SKM-1 (cell line): ENCODE measurements around the gene POLQ.
"Not testable (repeated sequence)": the region's sequence is repeated elsewhere in the genome, so short reads cannot be mapped to it uniquely, and the experiment has no call there.

Source experiments
- DNase-seq: peaks from one replicate; lab custom pipeline; 2025; ENCODE audit not compliant: unreplicated experiment; lab: John Stamatoyannopoulos, UW

The POLQ gene

DNA sequence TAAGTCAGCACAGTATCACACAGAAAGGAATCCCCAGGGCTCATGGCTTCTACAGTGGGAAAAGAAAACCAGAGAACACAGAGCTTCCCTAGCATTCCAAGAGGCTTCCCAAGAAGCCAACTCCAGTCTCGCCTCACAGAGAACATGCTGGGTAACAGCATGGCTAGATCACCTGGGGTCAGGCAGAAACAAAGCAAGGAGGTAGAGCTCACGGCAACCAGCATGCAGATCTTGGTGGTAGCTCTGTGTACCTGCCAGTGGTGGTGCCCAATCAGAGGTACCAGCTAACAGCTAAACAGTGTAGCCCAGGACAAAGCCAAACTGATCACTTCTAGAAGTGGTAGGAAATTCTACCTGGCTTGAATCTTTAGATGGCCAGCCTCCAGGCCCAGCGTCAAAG lies 31.3 kb downstream of the POLQ start:
- no peak for DNase-seq

DNA sequence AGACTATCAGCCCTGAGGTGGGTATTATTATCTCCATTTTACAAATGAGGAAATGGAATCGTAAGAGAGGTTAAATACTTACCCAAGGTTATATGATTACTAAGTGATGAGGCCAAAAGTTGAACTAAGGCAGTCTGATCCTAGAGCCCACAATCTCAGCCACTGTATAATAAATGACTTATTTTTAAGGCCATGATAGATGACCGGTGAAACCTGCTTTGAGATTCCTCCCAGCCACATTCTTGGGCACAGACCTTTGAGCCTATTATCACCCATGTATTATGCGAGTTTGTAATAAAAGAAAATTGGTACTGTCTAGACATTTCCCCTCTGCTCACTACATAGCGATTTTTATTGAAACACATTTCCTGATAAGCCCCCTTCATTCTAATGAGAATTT lies 37.4 kb downstream of the POLQ start:
- DNase-seq: no peak

DNA sequence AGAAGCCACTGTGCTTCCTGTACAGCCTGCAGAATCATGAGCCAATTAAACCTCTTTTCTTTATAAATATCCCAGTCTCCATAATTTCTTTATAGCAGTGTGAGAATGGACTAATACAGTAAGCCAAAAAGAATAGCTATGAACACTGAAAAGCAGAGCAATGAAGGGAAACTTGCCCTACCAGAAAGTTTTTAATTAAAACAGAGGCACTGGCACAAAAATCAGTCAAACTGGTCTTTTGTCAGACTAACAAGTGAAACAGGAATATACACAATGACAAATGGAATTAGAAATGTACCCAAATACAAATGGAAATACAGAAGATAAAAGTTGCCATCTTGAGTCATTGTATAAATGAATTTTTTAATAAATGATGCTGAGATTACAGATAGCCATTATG lies 40.5 kb downstream of the POLQ start:
- no peak for DNase-seq

DNA sequence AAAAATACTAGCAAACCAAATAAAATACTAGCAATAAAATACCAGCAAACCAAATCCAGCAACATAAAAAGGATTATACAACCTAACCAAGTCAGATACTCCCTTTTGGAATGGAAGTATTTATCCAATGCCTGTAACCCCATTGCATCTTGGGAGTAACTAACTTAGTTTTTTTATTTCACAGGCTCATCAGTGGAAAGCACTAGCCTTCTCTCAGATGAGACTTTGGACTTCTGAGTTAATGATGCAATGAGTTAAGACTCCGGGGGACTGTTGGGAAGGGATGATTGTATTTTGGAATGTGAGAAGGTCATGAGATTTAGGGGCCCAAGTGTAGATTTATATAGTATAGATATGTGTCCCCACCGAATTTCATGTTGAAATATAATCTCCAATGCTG lies 41.2 kb downstream of the POLQ start:
- DNase-seq: no peak

DNA sequence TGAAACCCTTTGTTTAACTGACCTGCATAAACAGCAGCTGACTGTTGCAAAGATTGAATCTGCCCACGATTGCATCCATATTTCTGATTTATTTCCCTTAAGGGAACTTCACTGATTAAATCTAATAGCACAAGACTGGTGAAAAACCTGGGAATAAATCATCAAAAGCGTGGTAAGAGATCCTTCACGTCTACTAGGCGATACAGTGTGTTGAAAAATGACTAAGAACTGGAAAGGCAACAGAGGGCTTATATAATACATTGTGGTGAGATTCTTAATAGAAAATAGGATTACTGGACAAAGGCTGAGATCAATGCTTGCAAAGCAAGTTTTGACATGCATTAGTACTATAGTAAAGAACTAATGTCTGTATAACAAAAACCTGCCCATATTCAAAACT lies 49.0 kb downstream of the POLQ start:
- no peak for DNase-seq

DNA sequence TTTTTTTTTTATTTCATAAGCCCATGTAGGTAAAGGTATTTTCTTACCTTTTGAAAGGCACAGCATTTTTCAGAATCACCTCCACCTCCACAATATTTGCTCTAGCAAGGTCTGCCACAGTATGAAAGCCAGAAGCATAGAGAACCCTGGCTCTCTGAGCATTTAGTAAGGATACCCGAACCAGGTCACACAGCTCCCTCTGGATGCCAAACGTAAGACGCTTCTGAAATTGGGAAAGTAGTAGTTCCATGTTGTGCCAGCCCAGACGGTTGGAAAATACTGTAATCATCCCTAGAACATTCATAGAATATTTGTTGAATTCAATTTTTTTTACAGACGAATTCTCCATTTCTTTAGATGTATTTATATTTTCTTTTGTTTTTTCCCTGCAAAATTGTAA lies 52.4 kb downstream of the POLQ start:
- no peak for DNase-seq

DNA sequence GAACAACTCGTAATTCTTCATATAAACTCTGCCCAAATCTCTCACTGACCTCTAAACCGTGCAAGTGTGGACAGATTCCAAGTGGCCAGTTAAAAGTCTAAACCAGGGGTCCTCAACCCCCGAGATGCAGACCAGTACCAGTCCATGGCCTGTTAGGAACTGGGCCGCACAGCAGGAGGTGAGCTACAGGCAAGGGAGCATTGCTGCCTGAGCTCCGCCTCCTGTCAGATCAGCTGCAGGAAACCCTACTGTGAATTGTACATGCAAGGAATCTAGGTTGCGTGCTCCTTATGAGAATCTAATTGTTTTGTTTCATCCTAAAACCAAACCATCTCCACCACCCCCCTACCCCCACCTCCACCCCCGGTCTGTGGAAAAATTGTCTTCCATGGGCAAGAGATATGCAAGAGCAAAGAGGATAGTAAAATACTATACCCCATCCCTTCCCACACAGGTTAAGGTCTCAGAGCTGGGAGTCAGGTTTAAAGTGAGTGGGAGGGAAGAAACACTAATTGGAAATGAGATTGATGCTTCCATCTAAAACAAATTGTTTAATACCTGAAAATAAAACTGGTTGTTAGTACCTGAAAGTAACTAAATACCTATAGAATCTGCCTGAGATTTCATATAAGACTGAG lies 54.0 kb downstream of the POLQ start:
- no peak for DNase-seq

DNA sequence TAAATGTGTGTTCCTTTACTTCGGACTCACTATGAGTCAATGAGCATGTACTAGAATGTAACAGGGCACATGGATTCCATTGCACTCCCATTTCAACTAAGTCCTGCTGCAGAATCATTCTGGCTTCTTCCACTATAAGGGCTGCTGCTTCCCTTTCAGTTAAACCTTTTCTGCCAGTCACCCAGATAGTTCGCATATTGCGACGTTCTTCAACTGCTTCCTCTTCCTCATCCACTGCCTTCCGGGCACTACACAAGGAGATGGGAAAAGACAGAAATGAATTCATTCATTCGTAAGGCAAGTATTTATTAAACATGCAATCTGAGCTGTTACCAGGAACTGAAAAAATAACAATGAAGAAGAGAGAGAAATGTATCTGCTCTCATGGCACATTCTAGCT lies 55.6 kb downstream of the POLQ start:
- no peak for DNase-seq

DNA sequence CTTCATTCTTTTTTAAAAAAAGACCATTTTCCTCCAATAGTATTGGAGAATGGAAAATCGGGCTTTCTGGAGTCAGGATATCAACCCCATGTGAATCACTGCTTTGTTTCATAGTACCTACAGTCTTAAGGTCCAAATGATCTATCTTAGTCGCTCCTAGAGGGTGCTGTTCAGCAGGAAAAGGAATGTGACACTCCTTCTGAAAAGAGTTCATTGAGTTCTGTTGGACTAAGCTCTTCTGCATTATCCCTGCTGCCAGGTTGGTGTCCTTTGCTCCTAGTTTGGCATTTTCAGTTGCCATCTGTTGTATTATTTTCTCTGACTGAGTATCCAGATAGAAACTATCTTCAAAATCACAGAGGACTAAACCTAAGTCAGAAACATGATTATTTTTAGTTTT lies 57.2 kb downstream of the POLQ start:
- no peak for DNase-seq

DNA sequence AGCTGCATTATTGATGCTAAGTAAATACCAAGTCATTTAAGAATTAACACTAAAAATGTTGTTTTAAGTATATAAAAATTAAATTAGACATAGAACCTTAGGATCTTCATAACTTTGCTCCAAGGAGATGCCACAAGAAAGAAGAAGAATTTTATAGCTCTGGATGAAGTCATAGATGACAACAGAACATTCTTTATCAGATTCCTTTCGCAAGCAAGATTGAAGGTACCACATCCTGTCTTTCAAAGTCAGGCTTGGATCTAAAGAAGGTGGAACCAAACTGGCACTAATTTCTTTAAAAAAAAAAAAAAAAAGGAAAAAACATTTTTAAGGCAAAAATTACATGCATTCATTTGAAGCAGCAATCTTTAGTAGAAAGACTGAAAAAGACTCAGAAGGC lies 62.5 kb downstream of the POLQ start:
- DNase-seq: no peak

DNA sequence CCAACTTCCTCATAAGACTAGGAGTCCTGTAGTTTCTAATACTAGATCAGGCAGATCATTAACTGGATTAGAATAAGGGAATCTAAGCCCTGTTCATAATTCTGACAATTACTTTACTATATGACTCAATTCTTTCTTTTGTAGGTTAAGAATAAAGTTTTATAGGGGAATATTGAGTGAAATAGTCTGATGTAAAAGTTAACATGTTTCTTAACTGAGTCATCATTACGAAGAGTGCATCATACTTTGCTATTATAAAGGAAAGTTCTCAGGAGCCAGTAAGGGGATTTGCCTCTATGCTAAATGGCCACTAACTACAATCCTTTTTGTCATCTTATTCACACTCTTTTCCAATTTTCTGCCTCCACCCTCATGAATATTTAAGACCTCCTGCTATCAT lies 63.1 kb downstream of the POLQ start:
- no peak for DNase-seq

DNA sequence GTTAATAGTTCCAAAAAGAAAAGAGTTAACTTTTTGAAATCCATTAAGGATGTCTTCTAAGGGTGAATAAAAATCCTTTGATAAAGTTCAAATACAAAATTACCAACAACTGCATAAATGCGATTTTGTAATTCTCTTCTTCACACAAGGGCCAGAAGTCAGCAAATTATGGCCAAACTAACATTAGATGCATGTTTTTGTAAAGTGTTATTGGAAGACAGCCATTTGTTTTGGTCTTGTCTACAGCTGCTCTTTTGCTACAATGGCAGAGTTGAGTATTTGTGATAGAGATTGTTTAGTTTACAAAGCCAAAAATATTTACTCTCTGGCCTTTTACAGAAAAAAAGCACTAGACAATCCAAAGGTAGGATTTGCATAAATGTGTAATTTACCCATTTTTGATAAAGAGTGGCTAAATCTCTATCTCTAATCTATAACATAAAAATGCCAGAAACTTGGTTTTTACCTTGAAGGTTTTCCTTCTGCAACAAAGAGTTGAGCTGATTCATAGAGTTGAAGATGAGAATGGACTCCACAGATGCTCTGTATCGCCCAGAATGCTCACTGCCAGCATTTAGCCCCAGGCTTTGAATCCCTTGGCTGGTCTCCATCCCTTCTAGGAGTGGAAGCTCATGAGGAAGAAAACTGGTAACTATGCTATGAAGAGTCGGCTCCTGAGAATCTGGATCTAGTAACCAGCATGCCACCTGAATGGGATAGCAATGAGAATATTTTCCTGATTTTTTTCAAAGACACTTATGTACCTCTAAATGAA lies 64.5 kb downstream of the POLQ start:
- no peak for DNase-seq

DNA sequence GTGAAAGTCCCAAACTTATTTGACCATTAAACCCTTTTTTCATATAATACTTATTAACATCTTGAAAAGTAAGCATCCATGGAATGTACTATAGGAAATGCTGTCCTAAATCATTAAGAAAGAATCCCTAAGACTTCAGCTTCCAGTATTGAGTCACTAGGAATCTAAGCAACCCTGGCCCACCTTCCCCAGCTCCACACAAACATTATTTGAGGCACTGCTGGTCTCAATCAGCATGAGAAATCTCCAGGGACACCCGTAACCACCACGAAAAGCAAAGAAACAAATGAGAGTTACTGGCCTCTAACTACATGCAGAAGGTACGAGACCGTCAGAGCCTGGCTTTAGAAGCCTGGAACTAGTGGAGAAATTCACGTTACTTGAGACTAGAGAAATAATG lies 68.2 kb downstream of the POLQ start:
- no peak for DNase-seq

DNA sequence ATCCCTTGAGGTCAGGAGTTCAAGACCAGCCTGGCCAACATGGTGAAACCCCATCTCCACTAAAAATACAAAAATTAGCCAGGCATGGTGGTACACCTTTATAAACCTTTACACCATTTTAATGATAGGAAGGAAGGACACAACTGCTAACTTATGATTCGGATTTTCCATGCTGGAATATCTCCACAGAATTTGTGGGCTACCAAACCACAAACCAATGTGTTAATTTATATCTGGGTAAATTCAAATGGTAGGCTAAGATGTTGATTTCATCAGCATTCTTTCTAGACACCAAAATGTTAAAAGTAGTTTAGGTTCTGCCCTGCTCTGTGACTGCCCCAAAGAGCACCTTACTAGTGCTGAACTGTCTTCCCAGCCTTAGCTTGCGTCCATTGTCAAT lies 72.8 kb downstream of the POLQ start:
- no peak for DNase-seq

DNA sequence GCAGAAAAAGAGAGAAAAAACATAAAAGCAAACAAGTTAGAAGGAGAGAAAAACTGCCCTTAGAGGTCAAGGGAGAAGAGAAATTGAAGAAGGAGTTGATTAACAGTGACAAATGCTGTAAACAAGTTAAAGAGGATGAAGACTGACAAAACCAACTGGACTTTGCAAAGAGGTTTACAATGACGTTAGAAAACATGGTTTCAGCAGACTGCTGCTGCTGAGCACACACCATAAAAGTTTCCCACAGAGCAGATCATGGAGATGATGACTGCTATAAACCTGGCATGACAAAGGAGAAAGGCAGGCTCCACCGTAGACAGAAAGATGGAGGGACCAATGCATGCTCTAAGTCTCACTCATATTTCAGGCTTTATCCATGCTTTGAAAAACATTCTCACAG lies 78.7 kb downstream of the POLQ start:
- no peak for DNase-seq

DNA sequence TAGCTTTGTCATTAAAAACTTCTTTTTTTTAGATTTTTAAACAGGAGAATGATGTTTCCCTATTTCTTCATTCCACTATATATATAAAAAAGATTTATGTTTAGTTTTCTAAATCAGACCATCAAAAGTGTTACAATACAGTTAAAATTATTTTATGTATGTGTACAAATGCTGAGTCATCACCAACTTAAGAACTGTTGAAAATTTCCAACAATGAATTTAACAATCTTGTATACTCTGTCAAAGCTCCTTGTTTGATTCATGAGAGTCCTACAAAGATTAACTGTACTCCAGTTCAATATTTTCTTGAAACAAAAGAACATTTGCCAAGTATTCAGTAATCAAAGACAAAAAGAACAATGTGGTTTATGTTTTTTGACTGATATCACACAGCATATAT lies 82.0 kb downstream of the POLQ start:
- no peak for DNase-seq

DNA sequence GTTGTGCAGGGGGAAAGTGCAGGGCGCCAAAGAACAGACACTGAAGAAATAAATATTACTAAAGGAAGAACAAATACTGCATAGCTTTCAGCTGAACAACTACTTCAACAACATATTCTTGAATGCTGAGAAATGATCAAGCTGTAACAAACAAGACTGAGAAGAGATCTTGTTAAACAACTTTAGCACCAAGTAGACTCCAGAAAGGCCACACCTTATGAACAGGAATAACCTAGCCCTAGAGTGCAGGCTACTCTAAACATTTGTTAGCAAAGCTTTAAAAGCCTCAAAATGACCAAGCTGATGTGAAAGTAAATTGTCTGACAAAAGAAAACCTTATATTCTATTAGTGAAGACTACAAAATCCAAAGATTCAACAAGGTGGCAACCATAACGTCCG lies 83.2 kb downstream of the POLQ start:
- no peak for DNase-seq

DNA sequence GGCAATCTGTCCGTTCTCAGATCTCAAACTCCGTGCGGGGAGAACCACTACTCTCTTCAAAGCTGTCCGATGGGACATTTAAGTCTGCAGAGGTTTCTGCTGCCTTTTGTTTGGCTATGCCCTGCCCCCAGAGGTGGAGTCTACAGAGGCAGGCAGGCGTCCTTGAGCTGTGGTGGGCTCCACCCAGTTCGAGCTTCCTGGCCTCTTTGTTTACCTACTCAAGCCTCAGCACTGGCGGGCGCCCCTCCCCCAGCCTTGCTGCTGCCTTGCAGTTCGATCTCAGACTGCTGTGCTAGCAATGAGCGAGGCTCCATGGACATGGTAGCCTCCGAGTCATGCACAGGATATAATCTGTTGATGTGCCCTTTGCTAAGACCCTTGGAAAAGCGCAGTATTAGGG lies 94.0 kb downstream of the POLQ start:
- DNase-seq: not testable (repeated sequence)

DNA sequence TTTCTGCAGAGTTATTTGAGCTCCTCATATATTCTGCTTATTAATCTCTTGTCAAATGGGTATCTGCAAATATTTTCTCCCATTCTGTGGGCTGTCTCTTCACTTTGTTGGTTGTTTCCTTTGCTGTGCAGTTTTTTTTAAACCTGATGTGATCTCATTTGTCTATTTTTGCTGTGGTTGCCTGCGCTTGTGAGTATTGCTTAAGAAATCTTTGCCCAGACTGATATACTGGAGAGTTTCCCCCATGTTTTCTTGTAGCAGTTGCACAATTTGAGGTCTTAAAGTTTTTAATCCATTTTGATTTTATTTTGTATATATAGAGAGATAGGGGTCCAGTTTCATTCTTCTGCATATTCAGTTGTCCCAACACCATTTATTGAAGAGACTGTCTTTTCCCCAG lies 102.3 kb downstream of the POLQ start:
- no peak for DNase-seq

DNA sequence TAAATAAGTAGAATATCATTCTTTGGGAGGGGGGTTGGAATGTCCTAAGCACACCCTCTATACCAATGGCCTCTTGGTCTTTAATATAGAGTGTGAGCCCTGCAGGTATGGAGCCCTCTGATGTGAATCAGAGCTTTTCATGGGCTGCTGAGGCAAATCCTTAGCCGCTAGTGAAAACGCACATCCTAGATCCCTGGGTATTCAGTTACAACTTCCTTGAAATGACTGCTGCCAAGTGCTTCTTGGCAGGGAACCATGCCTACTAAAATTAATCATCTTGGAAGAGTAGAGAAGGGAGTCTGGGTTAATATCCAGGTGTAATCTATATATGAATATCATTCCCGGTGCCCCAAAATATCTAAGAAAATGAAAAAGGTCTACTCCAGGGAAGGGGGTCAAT lies 109.1 kb downstream of the POLQ start:
- DNase-seq: no peak

DNA sequence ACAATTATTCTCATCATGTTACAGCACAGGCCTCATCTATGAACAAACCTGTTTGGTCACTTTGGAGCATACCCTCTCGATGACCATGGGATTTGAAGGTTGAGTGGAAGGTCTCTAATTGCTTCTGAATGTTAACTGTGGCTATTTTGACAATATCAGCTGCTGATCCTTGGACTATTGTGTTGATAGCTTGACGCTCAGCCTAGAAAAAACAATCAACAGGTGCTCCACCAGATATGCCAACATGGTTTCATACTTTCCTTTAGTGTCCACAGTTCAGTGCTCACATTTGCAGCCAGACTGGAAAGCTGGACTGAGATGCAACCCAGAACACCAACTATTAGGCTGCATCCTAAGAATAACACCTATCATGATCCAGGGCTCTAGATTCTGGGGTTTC lies 109.7 kb downstream of the POLQ start:
- no peak for DNase-seq

DNA sequence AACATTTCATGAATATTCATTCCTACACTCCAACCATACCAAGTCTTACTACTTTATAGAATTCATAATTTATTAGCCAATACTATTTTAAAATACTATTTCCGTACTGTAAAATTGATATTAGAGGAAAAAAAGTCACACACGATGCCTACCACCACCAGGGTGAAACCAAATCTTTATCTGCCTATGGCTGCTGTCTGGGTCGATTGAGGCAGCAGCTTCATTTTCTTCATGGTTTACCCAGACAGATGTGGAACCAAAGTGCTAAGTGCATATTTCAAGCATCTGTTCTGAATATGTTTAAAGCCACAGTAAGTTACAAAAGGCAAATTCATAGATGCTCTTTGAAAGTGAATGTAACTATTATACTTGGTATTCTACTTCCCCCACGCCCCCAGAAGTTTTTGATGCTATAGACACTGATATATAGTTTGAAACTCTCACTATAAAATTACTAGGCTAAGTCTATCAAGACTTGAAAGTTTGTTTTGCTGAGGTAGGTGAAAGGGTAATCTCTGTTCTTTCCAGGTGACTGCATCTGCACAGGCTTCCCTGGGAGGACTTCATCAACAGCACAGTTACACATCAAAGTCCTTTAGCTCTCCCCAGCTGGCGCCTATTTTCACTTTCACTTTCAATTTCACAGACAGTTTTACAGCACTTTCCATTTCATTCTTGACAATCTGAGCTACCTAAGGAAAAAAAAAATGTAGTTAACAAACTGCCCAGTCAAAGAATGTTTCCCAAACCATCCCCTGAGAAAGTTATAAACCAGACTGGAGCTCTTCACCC lies 113.9 kb downstream of the POLQ start:
- no peak for DNase-seq
